Activated effector memory CD4-positive, alpha-beta T cell treated with anti-CD3 and anti-CD28 coated beads, Interleukin-2, amount 50 U/mL, for 16 hours (primary cell): ENCODE measurements around the gene ZNG1C.
"Not testable (repeated sequence)": the region's sequence is repeated elsewhere in the genome, so short reads cannot be mapped to it uniquely, and the experiment has no call there.

Experiments
- DNase-seq: peaks from one replicate; pipeline ENCODE4 v3.0.0-alpha.2; 2020

ZNG1C gene

DNA sequence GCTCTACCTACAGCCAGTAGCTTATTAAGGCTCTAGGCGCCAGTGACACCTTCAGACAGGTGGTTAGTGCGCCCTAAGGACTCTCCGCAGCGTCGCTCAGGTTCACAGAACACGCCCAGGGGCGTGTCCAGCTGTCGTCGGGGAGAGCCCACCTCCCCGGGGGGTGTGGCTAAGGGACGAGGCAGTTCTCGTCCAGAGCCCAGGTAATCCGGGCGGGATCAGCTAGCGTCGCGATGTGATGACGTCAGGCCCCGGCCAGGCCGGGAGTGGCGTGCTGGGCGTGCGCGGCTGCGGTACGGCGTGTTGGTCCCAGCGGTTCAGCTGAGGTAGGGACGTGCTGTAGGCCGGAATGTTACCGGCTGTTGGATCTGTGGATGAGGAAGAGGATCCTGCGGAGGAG, at the start of gene ZNG1C:
Gene ZNG1C, plus strand, starts transcription at position 301 of the 400 bp plus-strand sequence. Its CDS starts 49 bp downstream, at position 350.
- DNase-seq: not testable (repeated sequence)

DNA sequence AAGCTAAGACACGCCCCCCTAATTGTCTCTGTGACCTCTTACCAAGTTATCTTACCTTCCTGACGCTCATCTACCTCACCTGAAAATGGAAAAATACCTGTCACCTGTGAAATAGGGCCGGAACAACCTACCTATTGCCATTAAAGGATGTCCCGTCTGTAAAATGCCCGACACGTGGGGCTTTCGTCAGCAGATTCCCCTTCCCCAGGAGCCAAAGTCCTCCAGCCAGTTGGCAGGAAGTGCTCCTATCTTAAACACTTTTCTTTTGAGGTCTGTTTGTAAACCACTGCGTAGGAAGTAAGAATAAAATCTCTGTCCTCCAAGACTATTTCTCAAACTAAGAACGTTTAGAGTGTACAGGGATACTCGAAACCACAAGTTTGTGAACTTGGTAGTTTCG, 654 bp downstream of the ZNG1C start:
- DNase-seq: not testable (repeated sequence)

DNA sequence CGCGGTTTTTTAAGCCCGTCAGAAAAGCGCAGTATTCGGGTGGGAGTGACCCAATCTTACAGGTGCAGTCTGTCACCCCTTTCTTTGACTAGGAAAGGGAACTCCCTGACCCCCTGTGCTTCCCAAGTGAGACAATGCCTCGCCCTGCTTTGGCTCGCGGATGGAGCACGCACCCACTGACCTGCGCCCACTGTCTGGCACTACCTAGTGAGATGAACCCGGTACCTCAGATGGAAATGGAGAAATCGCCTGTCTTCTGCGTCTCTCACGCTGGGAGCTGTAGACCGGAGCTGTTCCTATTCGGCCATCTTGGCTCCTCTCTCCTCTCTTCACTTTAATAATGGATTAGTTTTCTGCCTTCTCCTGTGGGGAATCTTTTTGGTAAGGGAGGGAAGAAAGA, 39.3 kb downstream of the ZNG1C start:
- DNase-seq: not testable (repeated sequence)

DNA sequence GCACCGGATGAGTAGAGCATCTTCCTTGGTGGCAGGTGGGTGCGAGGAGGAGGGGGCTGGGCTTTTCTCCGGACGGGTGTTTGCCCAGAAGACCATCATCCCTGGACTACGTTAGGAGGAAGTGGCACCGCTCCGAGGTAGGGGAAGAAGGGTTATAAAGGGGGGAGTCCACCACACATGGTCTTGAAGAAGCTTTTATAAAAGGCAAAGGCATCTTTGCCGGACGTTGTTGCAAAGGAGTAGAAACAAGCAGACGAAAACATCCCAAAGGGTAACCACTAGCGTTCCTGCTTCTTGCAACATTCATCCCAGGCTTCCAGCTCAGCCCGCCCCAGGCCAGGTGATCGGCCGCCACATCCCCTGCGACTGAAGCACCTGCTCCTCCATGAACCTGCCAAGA, 60.8 kb downstream of the ZNG1C start, which contains the start of gene FOXD4L3:
Gene FOXD4L3, plus strand, starts transcription at position 301 of the 400 bp plus-strand sequence. Its CDS starts 85 bp downstream, at position 386.
- DNase-seq: not testable (repeated sequence)

DNA sequence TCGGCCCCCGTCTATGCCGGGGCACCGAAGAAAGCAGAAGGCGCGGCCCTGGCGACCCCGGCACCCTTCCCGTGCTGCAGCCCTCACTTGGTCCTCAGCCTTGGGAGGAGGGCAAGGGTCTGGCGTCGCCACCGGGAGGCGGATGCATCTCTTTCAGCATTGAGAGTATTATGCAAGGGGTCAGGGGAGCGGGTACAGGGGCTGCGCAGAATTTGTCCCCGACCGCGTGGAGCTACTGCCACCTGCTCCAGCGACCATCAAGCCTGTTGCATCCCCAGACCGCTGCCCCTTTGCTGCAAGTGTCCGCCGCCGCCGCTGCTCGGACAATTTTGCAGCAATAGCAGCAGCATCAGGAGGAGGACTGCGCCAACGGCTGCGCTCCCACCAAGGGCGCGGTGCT, 62.0 kb downstream of the ZNG1C start:
- DNase-seq: not testable (repeated sequence)

DNA sequence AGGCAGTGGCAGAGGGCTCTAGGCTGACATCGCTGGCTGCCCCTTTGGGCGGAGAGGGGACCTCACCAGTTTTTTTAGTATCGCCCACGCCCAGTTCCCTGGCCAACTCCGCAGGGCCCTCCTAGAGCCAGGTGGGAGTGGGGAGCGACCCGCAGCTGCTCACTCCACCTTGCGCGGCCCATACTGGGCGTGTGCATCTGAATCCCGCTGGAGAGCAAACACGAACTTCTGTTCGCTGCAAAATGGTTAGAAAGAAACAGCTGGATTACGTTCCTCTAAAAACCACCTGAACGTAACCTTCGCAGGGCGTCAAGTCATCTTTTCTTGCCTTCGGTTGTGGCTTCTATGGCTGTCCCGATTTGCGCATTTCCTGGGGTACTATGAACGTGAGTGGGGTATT, 62.4 kb downstream of the ZNG1C start:
- not testable (repeated sequence) for DNase-seq

DNA sequence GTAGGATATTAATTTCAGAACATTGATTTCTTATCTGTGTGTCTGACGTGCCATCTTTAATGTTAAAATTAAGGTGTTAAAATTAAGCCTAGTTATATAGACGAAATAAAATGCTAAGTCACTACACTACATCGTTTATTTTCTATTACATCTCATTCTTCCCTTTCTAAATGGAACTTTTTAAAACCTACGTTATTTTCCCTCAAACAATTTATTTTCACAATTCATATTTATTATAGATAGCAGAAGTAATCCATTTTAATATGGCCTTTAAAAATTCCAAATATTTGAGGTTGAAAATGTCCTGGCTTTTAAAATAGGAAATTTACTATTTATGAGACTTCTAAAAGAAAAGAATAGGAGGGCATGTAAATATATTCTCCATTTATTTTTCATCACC, 63.0 kb downstream of the ZNG1C start:
- DNase-seq: not testable (repeated sequence)

DNA sequence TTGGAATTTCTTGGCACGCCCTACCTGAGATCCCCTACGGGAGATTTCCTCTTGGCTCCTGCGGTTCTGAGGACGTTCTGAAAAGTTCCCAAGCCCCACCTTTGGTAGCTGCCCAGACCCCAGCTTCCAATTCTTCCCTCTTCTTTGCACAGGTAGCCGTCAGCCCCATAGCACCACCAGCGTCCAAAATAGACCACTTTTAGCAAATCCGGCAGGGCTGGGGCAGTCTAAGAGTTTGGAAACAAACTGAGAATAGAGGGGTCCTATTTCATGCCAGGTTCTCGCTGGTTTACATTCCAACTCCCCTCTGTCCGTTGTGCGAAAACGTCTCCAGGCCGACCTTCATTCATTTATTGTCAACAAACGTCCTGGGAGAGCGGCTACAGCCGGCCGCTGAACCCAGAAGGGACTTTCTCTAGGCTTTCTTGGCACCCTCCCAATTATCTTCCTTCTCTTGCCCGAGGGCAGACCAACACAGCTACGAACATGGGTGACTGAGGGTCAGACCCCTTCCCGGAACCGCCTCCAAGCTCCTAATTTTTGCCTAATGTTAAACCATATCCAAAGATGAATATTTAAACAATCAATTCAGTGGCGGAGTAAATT, 64.0 kb downstream of the ZNG1C start:
- DNase-seq: not testable (repeated sequence)

DNA sequence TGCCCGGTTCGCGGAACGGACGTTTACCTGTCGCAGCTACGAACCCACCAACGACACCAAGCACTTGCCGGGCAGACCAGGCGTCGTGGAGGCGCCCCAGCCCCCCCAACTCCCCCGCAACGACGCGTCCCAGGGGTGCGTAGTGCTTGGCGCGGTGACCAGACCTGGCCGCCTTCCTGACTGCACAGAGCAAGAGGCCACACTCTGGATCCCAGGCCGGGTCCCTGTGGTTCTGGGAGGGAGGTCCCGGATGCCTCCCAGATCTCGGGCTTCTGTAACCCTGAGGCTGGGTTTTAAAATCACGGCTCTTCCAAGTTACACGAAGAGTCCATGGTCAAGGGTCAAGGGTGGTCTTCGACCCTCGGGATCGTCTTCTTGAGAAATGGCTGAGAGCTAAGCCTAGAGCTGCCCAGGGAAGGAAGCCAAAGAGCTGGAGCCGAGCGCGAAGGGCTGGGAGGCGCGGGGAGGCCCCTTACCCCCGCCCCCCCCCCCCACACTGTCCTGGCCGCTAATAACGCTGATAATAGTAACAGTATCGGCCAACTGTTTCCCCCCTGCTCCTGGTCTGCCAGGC, 64.7 kb downstream of the ZNG1C start:
- DNase-seq: peak; percentile 34

DNA sequence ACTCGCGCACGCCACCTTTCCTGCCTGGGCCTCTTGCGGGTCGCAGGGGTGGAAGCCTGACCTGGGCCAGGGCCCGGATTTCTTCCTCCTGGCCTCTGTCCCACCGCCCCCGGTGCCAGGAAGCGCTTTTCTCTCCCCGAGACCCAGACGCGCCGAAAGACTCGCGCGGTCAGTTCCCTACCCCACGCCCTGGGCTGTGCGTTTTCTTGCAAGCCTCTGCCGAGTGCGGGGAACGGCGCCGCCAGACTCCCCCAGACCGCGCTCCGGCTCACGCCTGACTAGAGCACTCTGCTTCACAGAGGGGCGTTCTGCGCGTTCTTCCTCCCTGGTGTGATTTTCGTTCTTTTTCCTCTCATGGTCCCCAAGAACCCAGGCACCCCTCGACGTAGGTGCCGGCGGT, 65.3 kb downstream of the ZNG1C start:
- DNase-seq: peak; percentile 34

DNA sequence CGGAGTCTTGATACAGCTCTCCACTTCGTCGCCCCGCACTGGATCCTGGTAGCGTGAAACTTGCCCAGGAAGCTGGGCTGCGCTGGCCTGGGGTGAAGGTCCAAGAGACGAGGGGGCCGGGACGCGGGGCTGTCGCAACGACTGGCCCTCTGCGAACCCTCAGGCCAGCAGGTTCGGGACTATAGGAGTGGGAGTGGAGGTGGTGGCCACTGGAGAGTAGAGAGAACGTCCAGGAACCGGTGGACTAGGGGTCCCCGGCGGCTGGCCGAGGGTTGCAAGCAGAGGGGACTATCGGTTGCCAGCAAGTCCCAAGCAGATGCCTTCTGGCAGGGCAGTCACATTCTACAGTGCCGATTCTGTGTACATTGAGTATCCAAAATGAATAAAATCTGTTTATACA, 65.9 kb downstream of the ZNG1C start:
- peak; percentile 53 for DNase-seq

DNA sequence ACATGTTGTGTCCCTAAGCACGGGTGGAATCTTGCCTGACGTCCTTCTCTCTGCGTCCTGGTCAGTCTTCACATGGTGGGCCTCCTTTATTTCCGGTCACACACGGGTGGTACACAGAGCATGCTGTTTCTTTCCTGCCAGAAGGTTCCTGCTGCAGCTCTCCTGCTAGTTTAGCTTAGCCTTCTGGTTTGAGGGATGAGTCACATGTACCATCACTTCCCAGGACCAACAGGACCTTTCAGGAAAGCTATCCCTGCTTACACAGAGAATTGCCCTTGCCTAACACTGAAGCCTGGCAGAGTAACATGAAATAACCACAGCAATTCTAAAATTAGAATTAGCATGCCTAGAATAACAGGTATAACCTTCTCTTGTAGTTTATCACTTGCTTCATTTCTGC, 69.4 kb downstream of the ZNG1C start:
- not testable (repeated sequence) for DNase-seq

DNA sequence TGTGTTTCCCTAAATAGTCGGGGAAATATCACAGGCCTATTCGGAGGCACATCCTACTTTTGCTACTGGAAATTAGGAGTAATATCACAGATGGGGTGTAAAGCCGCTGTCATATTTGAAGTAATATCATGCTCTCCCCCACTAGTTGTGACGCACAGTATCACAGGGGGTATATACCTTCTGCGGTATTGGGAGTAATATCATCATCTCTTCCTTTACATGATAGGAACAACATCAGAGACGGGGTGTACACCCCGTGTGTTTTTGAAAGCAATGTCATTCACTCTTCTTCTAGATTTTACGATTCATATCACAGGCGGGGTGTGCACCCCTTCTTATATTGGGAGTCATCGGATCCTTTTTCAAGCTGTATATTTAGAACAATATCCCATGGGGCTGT, 76.4 kb downstream of the ZNG1C start:
- DNase-seq: not testable (repeated sequence)

DNA sequence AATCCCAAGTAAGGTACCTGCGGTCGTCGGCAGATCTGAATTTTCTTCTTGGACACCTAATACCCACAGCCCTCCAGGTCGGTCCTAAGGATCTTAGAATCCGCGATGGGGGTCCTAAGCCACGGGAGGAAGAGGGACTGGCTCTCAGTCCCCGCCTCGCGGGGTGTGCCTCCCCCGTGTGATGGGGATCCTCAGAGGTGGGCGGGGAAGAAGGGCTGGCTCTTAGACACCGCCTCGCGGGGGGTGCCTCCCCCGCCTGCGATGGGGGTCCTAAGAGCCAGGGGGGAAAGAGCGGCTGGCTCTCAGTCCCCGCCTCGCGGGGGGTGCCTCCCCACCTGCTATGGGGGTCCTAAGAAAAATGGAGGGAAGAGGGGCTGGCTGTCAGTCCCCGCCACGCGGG, 82.0 kb downstream of the ZNG1C start:
- DNase-seq: not testable (repeated sequence)

DNA sequence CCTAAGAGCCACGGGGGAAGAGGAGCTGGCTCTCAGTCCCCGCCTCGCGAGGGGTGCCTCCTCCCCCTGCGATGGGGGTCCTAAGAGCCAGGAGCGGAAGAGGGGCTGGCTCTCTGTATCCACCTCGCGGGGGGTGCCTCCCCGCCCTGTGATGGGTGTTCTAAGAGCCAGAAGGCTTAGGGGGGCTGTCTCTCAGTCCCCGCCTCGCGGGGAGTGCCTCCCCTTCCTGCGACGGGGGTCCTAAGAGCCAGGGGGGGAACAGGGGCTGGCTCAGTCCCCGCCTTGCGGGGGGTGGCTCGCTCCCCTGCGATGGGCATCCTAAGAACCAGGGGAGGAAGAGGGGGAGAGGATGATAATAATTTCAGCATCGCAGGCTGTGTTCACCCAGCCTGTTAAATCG, 82.7 kb downstream of the ZNG1C start:
- not testable (repeated sequence) for DNase-seq

DNA sequence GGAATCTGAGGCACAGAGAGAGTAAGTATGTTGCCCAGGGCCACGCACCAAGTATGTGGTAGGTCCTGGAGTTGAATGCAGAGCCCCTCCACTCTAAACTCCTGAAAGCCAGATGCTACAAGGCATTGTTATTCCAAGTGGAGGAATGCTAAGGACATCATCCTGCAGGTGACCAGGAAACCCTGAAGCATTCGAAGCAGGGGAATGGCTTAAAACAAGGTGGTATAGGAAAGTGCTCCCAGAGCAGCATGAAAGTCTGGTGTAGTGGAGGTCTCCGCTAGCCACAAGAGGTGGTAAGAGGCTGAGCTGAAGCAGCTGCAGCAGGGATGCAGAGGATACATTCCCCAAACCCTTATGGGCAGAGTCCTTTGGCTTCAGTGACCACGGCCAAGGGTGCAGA, 87.3 kb downstream of the ZNG1C start:
- not testable (repeated sequence) for DNase-seq

DNA sequence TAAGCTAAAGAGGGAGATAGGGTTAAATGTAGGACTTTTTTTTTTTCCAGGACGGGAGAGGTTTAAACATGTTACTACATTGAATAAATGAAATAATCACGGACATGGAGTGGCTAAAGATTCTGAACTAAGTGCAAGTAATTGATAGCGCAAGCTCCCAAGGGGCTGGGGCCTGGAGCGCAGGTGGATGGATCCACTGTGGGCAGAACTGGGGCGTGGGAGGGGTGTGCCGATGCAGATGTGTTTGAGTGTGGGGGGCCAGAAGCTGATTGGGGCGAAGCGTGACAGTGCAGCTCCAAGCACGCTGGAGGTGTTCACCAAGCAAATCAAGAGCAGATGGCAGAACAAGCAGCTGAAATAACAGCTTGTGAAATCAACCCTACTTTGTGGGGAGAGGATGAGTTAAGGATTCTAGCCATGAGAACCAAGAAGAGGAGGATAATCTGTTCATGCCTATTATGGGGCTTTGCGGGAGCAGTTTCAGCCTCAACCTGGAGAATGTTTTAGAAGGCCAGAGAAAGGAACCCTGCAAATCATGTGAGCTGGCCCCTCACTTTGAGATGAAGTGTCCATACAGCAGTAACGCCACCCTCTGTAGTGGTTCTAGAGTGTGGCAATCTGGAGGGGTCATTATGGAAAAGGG, 88.9 kb downstream of the ZNG1C start:
- not testable (repeated sequence) for DNase-seq

DNA sequence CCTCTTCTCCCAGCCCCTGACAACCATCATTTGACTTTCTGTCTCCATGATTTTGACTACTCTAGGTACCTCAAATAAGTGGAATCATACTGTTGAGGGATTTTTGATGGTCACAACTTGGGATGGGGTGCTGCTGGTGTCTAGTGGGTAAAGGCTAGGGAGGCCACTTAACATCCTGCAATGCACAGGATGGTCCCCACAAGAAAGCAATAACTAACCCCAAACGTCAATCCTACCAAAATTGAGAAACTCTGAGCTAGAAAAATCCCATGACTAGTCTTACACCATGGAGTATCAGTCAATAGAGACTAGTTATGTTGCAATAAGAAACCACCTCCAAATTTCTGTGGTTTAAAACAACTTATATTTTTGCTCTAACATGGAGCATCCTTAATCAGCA, 90.3 kb downstream of the ZNG1C start:
- not testable (repeated sequence) for DNase-seq

DNA sequence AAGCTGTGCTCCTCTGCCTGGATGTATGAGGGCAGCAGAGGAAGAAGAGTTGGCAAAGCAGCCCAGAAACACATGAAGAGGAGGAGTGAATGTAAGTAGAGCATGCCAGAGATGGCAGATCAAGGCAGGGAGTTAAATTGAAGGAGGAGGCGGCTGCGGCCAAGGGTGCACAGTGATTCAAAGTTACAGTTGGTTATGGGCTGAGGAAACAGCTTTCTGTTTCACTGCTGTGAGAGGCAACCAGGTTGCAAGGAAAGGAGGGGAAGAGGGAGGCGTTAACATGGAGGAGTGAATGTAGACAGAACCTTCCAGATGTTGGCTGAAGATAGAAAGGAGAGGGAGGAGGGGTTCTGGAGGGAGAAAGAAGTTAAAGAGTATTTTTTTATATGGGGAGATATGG, 94.2 kb downstream of the ZNG1C start:
- not testable (repeated sequence) for DNase-seq

DNA sequence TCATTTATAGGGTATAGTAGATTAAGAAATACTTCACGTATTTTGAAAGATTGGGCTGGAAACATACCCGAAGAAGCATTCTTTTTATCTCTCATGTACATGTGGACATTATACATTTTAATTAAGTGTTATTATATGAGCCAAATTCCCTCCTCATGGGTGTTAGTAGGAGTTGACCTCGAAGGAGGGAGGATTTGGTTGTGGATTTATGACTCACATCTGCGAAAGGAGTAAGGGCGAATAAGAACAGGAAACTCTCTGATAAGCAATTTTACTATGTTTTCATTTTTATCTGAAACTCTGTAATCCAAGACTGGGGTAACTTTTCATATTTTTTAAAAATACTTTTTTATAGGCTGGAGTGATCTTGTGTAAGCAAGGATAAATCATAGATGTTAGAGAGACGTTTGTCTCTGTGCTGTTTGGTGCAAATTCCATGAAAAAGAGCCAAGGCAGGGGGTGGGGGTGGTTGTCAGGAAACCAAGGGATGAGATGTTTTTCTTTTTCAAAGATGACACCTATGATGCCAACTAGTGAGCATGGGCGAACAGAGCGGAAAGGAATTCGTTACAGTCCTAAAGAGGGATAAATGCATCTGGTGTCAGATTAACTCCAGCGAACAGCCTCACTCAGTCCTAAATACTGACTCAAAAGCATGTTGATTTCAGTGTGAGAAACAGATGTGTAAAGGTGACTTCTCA, 95.0 kb downstream of the ZNG1C start:
- DNase-seq: not testable (repeated sequence)

DNA sequence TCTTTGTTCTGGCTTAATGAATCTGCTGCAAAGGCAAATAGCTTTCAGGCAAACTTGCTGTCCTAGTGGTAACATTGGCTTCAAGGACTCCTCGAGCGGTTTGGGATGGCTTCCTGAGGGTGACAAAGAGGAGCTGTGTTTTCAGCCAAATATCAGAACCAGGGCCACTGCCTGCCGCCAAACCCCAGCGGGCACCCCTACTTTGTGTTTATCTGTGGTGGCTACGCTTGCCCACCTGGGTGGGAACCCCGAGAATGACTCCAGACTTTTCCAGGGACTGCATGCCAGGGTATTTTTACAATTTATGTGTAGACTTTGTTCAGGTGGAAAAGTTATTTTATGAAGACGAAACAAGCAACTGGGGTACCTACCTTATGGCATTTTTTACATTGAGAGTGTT, 96.2 kb downstream of the ZNG1C start:
- not testable (repeated sequence) for DNase-seq

DNA sequence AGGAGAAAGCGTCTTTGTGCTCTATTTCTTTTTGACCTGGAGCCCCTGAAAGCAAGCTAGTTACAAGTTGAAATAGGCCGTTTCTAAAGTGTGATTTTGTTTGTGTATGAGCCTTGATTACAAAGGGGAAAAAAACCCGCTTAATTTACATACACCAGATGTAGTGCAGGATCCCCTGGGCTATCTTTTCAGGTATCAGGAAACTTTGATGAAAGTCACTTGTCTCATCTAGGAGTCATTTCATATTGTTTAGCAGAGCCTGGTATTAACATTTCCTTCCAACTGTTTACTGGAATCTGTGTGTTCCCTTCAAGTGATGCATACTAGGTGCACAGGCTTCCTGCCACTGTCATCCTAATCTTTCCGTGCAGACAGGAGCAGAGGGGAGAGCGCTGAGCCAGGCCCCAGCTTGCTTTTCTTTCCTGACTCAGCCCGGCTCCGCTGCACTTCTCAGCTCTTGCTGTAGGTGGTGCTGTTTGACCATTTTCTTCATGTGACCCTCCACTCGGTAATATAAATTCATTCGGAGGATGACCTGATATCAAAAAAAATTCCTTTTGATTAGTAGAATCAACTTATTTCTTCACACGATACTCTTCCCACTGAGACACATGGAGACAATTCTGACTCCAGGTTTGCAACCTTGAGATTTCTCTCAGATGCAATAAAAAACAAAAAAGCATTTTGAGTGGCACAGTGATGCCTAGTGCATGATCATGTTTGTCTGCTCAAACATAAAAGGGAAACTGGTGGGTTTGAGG, 100.7 kb downstream of the ZNG1C start:
- not testable (repeated sequence) for DNase-seq

DNA sequence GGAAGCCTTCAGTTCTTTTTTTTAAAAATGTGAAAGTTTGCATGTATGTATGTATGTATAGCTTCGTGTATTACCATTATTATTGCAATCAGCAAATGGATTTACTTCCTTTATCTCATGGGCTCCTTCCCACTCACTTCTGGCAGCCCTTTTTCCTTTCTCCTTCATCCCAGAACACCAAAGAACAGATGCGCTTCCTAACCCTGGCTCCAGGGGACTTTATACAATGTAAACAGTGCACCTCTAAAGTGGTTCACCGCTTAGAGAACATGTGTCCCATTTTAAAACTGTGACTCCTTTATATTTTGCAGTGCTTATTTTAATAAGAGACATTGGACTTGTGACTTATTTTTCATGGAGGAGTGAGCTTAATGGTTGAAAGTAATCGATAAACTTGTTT, 101.5 kb downstream of the ZNG1C start:
- DNase-seq: not testable (repeated sequence)
